ENCODE data around the gene CRTC3.

The CRTC3 gene

DNA sequence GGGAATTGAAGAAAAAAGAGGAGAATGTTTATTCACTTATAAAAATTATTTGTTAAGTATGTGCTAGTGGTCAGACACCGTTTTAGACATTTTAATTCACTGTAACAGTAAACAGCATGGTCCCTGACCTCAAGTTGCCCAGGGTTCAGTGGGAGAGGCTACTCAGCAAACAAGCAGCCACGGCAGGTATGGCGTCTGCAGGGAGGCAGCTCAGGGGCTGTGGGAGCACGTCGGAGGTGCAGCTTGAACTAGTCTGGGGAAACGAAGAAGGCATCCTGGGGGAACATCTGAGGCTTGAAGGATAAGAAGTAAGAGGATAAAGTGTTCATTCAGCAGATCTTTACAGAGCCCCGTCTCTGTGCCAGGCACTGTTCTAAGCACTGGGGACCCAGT is 66.0 kb downstream of the CRTC3 start:
- no peak for DNase-seq (ENCODE audit: low spot score)

DNA sequence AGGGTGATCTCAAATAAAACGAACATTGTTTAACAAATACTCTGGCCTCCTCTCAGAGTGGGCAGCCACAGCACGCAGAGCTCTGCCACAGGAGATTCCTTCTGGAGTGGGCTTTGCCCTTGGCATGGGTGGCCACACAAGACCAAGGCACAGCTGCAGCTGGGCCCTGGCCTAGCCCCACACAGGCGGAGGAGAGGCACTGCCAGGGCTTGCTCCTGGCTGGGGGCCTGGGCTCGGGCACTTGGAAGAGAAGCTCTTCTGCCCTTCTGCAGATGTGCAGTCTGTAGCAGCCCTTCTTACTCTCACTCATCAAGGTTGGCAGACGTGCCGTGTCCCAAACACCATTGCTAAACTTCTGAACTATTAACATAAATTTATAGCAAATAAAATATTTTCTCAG is 67.2 kb downstream of the CRTC3 start:
- DNase-seq (ENCODE audit: low spot score): no peak

DNA sequence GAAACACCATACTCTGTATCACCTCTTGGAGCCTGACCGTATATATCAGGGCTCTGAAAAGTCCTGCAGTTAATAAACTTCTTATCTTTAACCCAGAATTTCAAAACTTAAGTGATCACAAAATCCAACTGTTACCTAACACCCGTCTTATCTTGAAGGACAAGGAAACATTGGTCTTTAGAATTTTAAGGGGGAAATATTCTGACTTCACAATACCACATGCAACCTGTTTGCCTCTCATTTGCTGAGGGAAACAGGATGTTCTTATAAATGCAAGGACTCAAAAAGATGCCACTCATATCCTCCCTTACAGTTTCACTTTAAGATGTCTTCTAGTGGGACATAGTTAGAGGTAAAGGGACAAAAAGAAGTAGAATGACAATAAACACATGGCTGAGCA is 67.9 kb downstream of the CRTC3 start:
- DNase-seq (ENCODE audit: low spot score): peak; percentile 37

DNA sequence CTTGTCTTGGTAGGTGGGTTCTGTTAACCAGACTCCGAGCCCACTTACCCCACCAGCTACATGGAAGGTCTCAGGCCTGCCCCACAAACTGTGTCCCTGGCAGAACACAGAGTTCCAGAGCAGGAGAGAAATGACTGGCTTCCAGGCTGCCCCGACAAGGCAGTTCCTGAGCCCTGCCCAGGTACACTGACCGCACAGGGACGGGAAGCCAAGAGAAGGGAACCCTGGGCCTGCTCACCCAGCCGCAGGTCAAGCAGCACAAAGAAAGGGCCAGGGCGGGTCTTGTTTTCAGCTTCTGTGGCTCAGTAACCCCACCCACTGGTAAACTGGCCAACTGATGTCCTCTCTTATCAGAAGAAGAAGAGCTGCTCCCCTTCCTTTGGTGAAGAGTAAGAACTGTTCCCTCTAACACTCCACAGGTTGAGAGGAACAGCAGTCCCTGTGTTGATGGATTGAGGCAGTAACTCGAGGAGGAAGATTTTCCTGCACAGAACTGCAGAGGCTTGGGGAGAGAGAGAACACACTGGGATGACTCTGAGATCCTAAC is 68.4 kb downstream of the CRTC3 start:
- DNase-seq (ENCODE audit: low spot score): peak; percentile 79

GRCh38 chr15:90598679-90599078 is 69.0 kb downstream of the CRTC3 start:
- no peak for DNase-seq (ENCODE audit: low spot score)

GRCh38 chr15:90599116-90599515 is 69.4 kb downstream of the CRTC3 start:
- DNase-seq (ENCODE audit: low spot score): no peak

DNA sequence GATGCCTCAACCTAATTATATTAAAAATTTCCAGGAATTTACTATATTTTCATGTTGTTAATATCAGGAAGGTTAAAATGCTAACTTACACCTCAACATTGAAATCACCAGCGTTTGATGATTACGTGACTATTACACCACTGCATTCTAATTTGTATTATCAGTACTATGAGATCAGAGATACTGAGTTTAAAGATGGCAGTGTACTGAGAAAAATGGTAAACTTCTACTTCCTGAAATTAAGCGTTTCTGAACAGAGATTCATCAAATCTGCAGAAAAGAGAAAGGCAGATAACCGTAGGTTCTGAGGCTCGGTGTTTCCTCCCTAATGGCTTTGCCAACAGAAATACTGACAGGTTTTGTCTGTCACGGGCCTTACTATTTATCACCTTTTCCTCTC is 69.9 kb downstream of the CRTC3 start:
- no peak for DNase-seq (ENCODE audit: low spot score)

DNA sequence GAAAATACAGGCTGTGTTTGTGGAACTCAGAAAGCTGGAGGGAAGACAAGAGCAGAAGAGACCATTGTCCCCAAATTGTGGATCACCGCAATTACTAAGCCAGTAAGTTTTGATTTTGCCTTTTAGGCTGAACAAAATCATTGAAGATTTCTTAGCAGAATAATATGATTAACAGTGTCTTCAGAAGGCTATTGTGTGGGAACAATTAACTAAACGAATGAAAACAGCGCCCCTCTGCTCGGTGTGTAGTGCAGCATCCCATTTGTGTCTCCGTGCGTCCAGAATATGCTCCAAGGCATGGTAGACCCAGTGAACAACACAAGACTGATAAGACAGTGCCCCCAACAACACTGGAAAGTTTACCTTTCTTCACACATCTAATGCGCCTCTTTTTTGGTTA is 71.2 kb downstream of the CRTC3 start:
- DNase-seq (ENCODE audit: low spot score): no peak

DNA sequence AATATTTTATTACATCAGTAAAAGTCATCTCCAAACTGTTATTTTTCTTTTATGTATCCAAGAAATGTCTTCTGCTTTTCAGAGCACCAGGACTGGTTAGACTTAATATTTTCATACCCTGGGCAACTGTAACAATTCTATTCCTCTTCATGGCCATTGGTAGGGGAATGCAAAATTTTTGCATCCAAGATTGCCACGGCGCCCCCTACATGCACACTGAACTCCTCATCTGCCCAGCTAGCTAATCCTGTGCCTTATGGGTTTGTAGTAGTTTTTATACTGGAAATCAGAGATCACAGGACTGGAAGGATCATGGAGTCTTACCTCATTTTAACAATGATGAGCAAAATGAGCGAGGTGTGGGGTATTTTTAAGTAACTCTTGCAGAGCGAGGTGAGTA is 74.2 kb downstream of the CRTC3 start:
- peak; percentile 41 for DNase-seq (ENCODE audit: low spot score)

DNA sequence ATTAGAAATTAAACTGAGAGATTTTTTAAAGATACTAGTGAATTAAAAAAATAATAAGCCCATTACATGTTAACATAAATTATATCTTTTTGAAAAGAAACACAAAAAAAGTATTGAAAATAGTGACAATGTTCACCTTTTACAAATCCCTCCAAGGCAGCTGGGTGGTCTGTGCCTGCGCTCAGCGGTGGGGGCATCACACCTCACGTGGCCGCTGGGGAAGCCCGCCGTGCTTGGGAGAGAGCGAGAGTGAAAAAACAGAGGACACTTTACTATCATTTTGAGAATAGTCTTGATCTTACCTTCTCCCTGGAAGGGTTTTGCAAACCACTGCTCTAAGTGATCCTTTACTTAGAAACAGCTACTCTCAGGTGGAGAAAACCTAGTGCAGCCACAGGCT is 76.9 kb downstream of the CRTC3 start:
- no peak for DNase-seq (ENCODE audit: low spot score)

DNA sequence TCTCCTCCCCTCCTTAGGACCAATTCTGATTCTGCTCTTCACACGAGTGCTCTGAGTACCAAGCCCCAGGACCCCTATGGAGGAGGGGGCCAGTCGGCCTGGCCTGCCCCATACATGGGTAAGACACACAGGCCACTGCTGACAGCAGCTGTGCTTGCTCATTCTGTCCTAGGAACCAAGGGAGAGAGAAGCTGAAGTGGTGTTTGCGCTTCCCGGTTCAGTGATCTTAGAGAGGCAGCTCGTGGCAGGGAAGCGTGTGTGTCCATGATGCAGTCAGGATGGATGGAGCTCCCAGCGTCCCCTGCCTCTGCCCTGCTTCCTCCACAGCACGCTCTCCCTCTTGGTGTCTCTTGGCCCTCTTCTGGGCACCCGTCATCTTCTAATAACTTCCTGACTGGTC is 77.6 kb downstream of the CRTC3 start:
- no peak for DNase-seq (ENCODE audit: low spot score)

DNA sequence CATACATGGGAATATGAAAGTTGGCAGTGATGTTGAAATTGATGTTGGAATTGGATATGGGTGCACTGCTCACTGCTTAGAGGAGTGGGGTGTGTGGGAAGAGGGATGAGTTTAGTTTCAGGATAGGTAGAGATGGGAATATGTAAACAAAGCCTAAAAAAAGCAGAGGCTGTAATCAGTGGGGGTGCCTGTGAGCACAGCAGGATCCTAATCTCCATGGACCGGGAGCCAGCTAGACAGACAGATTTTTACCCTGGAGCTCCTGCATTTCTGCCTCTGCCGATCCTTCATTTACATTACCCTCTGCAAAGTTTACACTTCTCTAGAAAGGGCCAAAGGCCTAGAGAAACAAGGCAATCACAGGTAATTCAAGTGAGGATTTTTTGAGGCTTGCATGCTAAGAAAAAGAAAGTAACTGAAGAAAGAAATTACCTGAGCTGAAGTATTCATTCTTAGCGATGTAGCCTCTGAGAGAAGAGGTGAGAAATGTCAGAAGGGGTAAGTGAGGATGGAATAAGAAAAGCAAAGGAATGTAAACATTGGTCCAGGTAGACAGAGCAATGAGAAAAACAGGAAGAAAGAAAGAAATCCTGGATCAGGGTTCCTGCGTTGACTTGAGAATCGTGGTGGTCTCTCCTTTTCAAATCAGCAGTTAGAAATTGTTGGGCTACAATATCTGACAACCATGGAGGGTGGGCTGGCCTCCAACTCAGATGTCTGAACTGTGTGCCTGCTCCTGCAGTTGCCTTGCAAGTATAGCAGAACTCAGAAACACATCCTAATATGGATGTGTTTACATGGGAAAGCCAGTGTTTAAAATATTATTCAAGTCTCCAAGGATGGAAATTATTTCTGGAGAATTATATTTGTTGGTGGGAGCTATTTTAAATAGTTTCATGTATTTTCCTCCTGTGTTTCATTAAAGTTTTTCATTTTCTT is 79.8 kb downstream of the CRTC3 start:
- DNase-seq (ENCODE audit: low spot score): no peak

DNA sequence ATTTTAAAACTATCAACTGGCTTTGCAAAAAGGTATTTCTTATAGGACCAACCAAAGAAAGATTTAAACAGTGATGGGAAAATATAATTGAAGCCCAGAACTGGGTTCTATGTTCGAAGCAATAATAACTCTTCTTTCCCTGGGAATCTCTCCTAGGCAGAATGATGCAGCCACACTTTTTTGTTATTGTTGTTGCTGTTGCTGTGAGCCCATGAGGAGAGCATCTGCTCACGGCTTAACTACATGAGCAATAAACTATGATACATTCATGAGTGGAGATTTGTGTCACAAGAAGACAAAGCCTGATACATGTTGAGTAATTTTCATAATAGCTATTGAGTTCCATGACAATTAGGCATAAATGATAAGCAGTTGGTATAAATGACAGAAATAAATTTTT is 80.5 kb downstream of the CRTC3 start:
- no peak for DNase-seq (ENCODE audit: low spot score)

DNA sequence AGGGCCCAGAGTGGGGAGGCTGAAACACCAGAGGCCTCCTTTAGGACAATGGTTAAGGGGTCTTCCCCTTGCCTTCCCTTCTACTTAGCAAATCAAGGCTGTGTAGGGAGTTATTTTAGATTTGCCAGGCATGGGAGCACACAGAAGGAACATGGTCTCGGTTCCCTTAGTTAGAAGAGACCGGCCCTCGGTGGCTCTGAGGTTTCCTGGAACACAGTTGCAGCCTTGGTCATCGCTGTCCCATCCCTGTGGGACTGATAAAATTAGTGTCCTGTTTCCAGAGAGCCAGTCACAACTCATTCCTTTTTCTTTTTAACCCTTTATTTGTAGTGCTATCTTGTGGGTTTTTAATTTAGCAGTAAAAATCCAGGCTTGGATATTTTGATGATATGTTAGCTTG is 81.4 kb downstream of the CRTC3 start:
- no peak for DNase-seq (ENCODE audit: low spot score)

DNA sequence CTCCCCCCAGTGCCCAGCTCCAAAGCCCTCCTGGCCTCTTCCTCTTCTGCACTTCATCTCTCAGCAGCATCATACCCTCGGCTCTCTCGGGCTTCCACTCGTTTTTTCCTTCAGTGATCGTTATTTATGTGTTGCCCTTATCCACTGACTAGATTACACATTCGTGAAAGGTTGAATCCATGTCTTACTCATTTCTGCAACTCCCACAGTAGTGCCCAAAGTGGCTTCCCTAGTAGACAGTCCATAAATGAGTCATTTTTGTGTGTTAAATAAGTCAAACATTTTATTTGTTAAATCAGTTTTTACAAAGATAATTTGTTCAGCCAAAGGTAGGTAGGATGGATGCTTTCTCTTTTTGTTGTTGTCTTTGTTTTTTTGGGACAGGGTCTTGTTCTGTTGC is 87.4 kb downstream of the CRTC3 start:
- DNase-seq (ENCODE audit: low spot score): no peak

GRCh38 chr15:90617668-90618097 is 88.0 kb downstream of the CRTC3 start:
- DNase-seq (ENCODE audit: low spot score): no peak

GRCh38 chr15:90618330-90619125 is 88.8 kb downstream of the CRTC3 start:
- DNase-seq (ENCODE audit: low spot score): no peak

DNA sequence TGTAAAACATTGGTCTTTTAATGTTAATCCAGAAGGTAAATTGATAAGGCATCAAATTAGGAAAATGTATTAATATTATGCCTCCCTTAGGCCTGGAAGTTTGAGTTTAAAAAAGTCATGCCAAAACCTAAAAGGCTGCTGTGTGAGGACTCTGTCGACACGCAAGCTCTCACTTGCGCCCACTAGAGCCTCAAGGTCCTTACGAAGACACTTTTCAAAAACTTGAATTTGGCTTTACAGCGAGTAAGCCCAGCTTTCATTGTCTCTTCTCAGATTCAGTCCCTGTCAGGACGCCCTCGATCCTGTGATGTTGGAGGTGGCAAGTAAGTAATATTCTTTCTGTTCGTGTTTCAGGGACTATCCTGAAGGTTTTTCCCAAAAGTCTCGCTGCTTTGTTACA is 89.7 kb downstream of the CRTC3 start:
- DNase-seq (ENCODE audit: low spot score): no peak

GRCh38 chr15:90619939-90620338 is 90.2 kb downstream of the CRTC3 start:
- DNase-seq (ENCODE audit: low spot score): no peak

DNA sequence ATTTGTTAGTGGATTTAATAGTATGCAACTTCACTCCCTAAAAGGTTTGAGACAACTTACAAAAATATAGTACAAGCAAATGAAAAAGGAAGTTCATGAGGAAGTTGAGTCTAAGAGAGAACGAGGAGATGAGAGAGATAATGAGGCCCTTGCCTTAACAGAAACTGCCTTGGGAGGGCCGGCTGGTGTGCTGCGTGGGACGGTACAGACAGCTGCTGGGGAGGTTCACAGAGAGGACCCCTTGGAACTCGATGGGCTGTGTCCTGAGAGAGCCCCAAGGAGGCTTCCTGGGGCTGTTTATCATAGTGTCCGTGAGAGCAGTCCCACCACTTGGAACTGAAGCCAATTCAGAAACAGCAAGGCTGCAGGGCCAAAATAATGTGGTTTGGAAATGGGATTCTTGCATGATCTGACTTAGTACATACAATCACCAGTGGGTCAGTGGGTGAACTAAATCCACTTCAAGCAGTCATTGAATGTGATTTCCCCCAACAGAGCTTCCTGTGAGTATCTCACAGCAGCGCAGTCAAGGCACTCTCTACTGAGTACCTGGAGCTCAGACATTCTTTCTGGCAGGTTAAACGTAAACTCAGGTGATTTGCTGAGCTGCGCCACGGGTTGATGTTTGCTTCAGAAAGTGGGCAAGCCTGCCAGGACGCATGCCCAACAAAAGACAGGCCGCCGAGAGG is 90.8 kb downstream of the CRTC3 start:
- DNase-seq (ENCODE audit: low spot score): peak; percentile 17

DNA sequence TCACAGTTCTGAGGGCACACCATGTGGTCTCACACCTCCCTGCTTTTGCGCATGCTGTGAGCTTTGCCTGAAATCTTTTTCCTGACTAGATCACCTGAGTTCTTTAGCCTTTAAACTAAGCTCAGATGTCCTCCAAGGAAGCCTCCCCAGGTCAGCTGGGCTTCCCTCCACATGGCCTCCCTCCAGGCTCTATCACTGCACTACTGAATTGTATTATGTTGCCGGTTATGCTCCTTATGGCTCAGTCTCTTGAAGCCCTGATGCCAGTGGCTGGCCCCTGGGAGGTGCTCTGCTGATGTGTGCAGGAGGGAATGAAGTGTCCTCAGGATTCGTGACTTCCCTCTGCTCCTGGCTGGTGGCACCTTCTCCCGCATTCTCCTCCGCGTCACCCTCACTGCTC is 94.1 kb downstream of the CRTC3 start:
- DNase-seq (ENCODE audit: low spot score): no peak

GRCh38 chr15:90624278-90624981 is 94.7 kb downstream of the CRTC3 start:
- DNase-seq (ENCODE audit: low spot score): no peak
